Activated CD4-positive, alpha-beta T cell treated with anti-CD3 and anti-CD28 coated beads, Interleukin-2, amount 10 ng/mL, durations not matched to agents 24 days and 14 days (primary cell): ENCODE results near the gene SNX9. TPM values are rescaled to one million over a fixed set of nuclear protein-coding genes. Genes with fewer than 3 reads are reported as not detected.

Experiments used
- DNase-seq: peaks from one replicate; pipeline ENCODE4 v3.0.0; 2022
- H3K27ac Mint-ChIP-seq: one replicate; pipeline ENCODE4 v1.8.0; 2022; ENCODE audit warnings: mild to moderate bottlenecking, mixed read lengths
- H3K27me3 Mint-ChIP-seq: one replicate; pipeline ENCODE4 v1.8.0; 2022; ENCODE audit warnings: mixed read lengths
- H3K36me3 Mint-ChIP-seq: one replicate; pipeline ENCODE4 v1.8.0; 2022; ENCODE audit warnings: low read depth, mild to moderate bottlenecking, mixed read lengths
- H3K4me1 Mint-ChIP-seq: one replicate; pipeline ENCODE4 v1.8.0; 2021; ENCODE audit warnings: mixed read lengths
- H3K4me3 Mint-ChIP-seq: one replicate; pipeline ENCODE4 v1.8.0; 2022; ENCODE audit warnings: mild to moderate bottlenecking, moderate library complexity, mixed read lengths
- H3K9me3 Mint-ChIP-seq: one replicate; pipeline ENCODE4 v1.8.0; 2021; ENCODE audit warnings: mixed read lengths
- intact Hi-C: fragments of 100-400 bp; cut with micrococcal nuclease; formaldehyde crosslinking; loops from one replicate; pipeline ENCODE4 v1.15.1; 2023
- total RNA-seq: library from RNA; stranded (reverse); gene quantifications from 2 replicates; pipeline ENCODE4 v1.2.3, GENCODE V29; 2022

Gene SNX9
- total RNA-seq, 1 donor from 2014 or later: 34.0 TPM

GRCh38 chr6:157811137-157811475, 11.9 kb upstream of the SNX9 start:
- Mint-ChIP-seq H3K9me3 (peaks cover 13% of the 10 kb centered on the region), H3K36me3 (peaks cover 2% of the 10 kb centered on the region), H3K27ac (peak overlapping the region; percentile 43), H3K27me3 (peaks cover 33% of the 10 kb centered on the region), H3K4me1 (peaks cover 29% of the 10 kb centered on the region), H3K4me3 (no peak overlapping the region)
- no peak for DNase-seq
- intact Hi-C loops: no loop called here

- intact Hi-C loops: no loop called here
- H3K4me1 Mint-ChIP-seq: peaks cover 29% of the 10 kb centered on the region
- H3K27me3 Mint-ChIP-seq: peaks cover 36% of the 10 kb centered on the region
- peaks cover 2% of the 10 kb centered on the region for H3K36me3 Mint-ChIP-seq
- DNase-seq: no peak
- H3K27ac Mint-ChIP-seq: no peak overlapping the region
- H3K9me3 Mint-ChIP-seq: peaks cover 13% of the 10 kb centered on the region
- no peak overlapping the region for H3K4me3 Mint-ChIP-seq
Measured at GRCh38 chr6:157811476-157812173, 11.4 kb upstream of the SNX9 start.

- Mint-ChIP-seq H3K4me1 (peaks cover 29% of the 10 kb centered on the region), H3K9me3 (peaks cover 13% of the 10 kb centered on the region), H3K27me3 (peaks cover 38% of the 10 kb centered on the region), H3K4me3 (no peak overlapping the region), H3K36me3 (peaks cover 2% of the 10 kb centered on the region), H3K27ac (no peak overlapping the region)
- intact Hi-C loops: no loop called here
- DNase-seq: peak; percentile 53
Measured at GRCh38 chr6:157812425-157813171, 10.4 kb upstream of the SNX9 start.

GRCh38 chr6:157813191-157813590, 9.9 kb upstream of the SNX9 start:
- Mint-ChIP-seq H3K27ac (no peak overlapping the region), H3K4me1 (peaks cover 30% of the 10 kb centered on the region), H3K9me3 (peaks cover 13% of the 10 kb centered on the region), H3K27me3 (peaks cover 38% of the 10 kb centered on the region), H3K4me3 (no peak overlapping the region), H3K36me3 (peaks cover 2% of the 10 kb centered on the region)
- peak; percentile 51 for DNase-seq
- intact Hi-C loops: no loop called here

- H3K4me3 Mint-ChIP-seq: no peak overlapping the region
- H3K9me3 Mint-ChIP-seq: peaks cover 10% of the 10 kb centered on the region
- H3K36me3 Mint-ChIP-seq: peaks cover 2% of the 10 kb centered on the region
- peak; percentile 31 for DNase-seq
- H3K4me1 Mint-ChIP-seq: peaks cover 35% of the 10 kb centered on the region
- intact Hi-C loops: no loop called here
- H3K27ac Mint-ChIP-seq: no peak overlapping the region
- peaks cover 41% of the 10 kb centered on the region for H3K27me3 Mint-ChIP-seq
Measured at GRCh38 chr6:157813750-157814455, 9.1 kb upstream of the SNX9 start.

- intact Hi-C loops: no loop called here
- peak overlapping the region; percentile 8 for H3K27ac Mint-ChIP-seq
Measured at GRCh38 chr6:157814883-157815282, 8.2 kb upstream of the SNX9 start.

GRCh38 chr6:157821342-157822033, 1.6 kb upstream of the SNX9 start:
- Mint-ChIP-seq H3K4me3 (peak overlapping the region; percentile 67), H3K4me1 (peaks cover 34% of the 10 kb centered on the region), H3K27me3 (peaks cover 44% of the 10 kb centered on the region), H3K27ac (peak overlapping the region; percentile 27), H3K9me3 (no peaks in the 10 kb centered on the region), H3K36me3 (peaks cover 16% of the 10 kb centered on the region)
- DNase-seq: no peak
- intact Hi-C loops: loop anchor here (5.0 kb wide), 2 partner anchors 141 to 161 kb away; partner anchors contain the start of gene SYNJ2

More at GRCh38 chr6:157814883-157815282, 8.2 kb upstream of the SNX9 start:
- H3K27me3 Mint-ChIP-seq: peaks cover 43% of the 10 kb centered on the region
- H3K4me3 Mint-ChIP-seq: peak overlapping the region; percentile 15
- peaks cover 36% of the 10 kb centered on the region for H3K4me1 Mint-ChIP-seq
- no peaks in the 10 kb centered on the region for H3K36me3 Mint-ChIP-seq
- peaks cover 5% of the 10 kb centered on the region for H3K9me3 Mint-ChIP-seq
- peak; percentile 68 for DNase-seq

GRCh38 chr6:157822245-157823000, 623 bp upstream of the SNX9 start:
- DNase-seq: no peak
- intact Hi-C loops: loop anchor here (5.0 kb wide), 2 partner anchors 140 to 160 kb away; partner anchors contain the start of gene SYNJ2
- Mint-ChIP-seq H3K4me1 (peaks cover 34% of the 10 kb centered on the region), H3K27me3 (peaks cover 35% of the 10 kb centered on the region), H3K27ac (peak overlapping the region; percentile 83), H3K9me3 (no peaks in the 10 kb centered on the region), H3K36me3 (peaks cover 16% of the 10 kb centered on the region), H3K4me3 (peak overlapping the region; percentile 67)

- Mint-ChIP-seq H3K4me1 (peaks cover 32% of the 10 kb centered on the region), H3K27ac (peak overlapping the region; percentile 99), H3K9me3 (no peaks in the 10 kb centered on the region), H3K4me3 (peak overlapping the region; percentile 95), H3K27me3 (peaks cover 27% of the 10 kb centered on the region), H3K36me3 (peaks cover 19% of the 10 kb centered on the region)
- peak; percentile 92 for DNase-seq
- intact Hi-C loops: loop anchor here (1.0 to 5.0 kb wide), 9 partner anchors 10 to 825 kb away; partner anchors contain the start of gene SYNJ2
Measured at GRCh38 chr6:157823528-157824370, 703 bp downstream of the SNX9 start.

GRCh38 chr6:157825243-157825904, 2.3 kb downstream of the SNX9 start:
- Mint-ChIP-seq H3K27ac (peak overlapping the region; percentile 99), H3K4me3 (peak overlapping the region; percentile 95), H3K36me3 (peaks cover 27% of the 10 kb centered on the region), H3K4me1 (peaks cover 38% of the 10 kb centered on the region), H3K27me3 (peaks cover 15% of the 10 kb centered on the region), H3K9me3 (no peaks in the 10 kb centered on the region)
- no peak for DNase-seq
- intact Hi-C loops: loop anchor here (2.0 kb wide), 4 partner anchors 25 to 823 kb away; no protein-coding TSS in a partner anchor

GRCh38 chr6:157830354-157831017, 7.4 kb downstream of the SNX9 start:
- Mint-ChIP-seq H3K36me3 (peaks cover 53% of the 10 kb centered on the region), H3K4me3 (no peak overlapping the region), H3K27me3 (peaks cover 2% of the 10 kb centered on the region), H3K4me1 (peaks cover 44% of the 10 kb centered on the region), H3K9me3 (peaks cover 9% of the 10 kb centered on the region), H3K27ac (peak overlapping the region; percentile 15)
- intact Hi-C loops: loop anchor here (5.0 kb wide), 2 partner anchors 57 to 117 kb away; no protein-coding TSS in a partner anchor
- peak; percentile 53 for DNase-seq
